Stomach (tissue), 4 donors: Measurements from ENCODE around the gene PLXDC1.

Experiments
- EP300 ChIP-seq: sonication (generic); formaldehyde crosslinking; IDR thresholded peaks from one replicate; pipeline ENCODE4 v1.6.1; 2017; ENCODE audit warnings: antibody characterized with exemption
- POLR2A ChIP-seq, 4 donors: fragments of 450-650 bp; IDR thresholded peaks; one replicate each; pipeline ENCODE4 v1.6.1; 2016; ENCODE audit warnings: antibody characterized with exemption in 4 of 4, control low read depth in 2 of 4, mild to moderate bottlenecking in 1 of 4, moderate library complexity in 1 of 4
- POLR2AphosphoS5 ChIP-seq, 3 donors: sonication (generic); formaldehyde crosslinking; IDR thresholded peaks; one replicate each; pipeline ENCODE4 v1.6.1; 2016; ENCODE audit warnings: antibody characterized with exemption in 3 of 3
- TF ChIP-seq, protein P1 (sequence below), 7 experiments: fragments of 450-650 bp in 4 of 7; fragments of 200-600 bp in 3 of 7; sonication (generic) in 3 of 7; IDR thresholded peaks; one replicate each; pipeline ENCODE4 v1.5.1; 2016 to 2019; ENCODE audit warnings: antibody characterized with exemption in 7 of 7, control low read depth in 2 of 7, mild to moderate bottlenecking in 1 of 7

DNA sequence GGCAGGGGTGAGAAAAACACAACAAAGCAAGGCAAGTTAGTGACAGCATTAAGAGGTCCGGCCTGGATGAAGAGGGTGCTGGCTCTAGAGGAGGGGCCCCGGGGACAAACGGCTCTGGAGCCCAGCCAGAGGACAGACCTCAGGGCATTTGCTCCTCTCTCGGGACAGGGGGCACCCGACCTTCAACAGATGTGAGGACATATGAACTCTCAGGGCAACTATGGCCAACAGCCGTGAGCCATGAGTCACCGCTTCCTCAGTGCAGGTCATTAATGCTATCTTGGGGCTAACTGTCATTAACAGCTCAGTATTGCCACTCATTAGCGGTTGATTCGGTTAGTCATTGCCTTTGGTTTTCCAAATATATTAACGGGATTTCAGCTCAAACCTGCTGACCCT is 24.3 kb upstream of the PLXDC1 start:
- TF ChIP-seq POLR2AphosphoS5 (IDR thresholded peaks at IDR 0.05): no peak
- TF ChIP-seq, protein P1, sequence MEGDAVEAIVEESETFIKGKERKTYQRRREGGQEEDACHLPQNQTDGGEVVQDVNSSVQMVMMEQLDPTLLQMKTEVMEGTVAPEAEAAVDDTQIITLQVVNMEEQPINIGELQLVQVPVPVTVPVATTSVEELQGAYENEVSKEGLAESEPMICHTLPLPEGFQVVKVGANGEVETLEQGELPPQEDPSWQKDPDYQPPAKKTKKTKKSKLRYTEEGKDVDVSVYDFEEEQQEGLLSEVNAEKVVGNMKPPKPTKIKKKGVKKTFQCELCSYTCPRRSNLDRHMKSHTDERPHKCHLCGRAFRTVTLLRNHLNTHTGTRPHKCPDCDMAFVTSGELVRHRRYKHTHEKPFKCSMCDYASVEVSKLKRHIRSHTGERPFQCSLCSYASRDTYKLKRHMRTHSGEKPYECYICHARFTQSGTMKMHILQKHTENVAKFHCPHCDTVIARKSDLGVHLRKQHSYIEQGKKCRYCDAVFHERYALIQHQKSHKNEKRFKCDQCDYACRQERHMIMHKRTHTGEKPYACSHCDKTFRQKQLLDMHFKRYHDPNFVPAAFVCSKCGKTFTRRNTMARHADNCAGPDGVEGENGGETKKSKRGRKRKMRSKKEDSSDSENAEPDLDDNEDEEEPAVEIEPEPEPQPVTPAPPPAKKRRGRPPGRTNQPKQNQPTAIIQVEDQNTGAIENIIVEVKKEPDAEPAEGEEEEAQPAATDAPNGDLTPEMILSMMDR (IDR thresholded peaks at IDR 0.05): no peak
- no peak for TF ChIP-seq POLR2A (IDR thresholded peaks at IDR 0.05)
- no peak for TF ChIP-seq EP300
